ENCODE results near the gene DTYMK.
A peak's percentile ranks its signal among the peaks of the same experiment; 100 is the strongest.
"Not testable (repeated sequence)": the region's sequence is repeated elsewhere in the genome, so short reads cannot be mapped to it uniquely, and the experiment has no call there.

DTYMK gene

DNA sequence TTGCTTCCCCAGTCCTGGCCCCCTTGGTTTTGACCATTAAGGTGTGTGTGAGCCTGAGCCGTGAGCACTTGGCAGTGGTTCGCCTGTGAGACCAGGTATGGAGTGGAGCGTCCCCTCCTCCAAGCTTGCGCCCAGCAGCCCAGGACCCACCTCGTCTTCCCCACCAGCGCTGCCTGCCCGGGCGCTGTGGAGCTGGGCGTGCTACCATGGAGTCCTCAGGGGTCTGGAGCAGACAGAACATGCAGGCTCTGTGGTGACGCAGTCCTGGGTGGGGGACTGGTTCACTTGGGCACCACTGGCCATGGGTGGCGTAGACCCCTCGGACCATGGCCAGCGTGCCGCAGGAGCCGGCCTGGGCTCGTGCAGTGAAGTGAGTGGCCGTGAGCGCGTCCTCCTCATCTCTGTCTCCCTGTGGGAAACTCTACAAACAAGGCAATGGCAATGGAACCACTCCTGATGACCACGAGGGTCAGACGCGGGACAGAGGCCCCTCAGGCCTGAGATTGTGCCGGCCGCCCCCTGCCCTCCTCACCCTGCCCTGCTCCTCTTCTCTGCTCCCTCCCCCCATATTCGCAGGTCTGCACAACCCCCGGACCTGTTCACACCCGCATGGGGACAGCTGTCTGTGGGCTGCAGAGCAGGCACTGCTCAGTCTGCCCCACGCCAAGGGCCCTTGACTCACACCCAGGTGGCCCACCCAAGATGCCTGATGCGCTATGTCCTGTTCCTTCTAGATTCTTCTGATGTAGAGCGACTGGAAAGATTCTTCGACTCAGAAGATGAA is 15.0 kb downstream of the DTYMK start:
- DNase-seq = no peak

DNA sequence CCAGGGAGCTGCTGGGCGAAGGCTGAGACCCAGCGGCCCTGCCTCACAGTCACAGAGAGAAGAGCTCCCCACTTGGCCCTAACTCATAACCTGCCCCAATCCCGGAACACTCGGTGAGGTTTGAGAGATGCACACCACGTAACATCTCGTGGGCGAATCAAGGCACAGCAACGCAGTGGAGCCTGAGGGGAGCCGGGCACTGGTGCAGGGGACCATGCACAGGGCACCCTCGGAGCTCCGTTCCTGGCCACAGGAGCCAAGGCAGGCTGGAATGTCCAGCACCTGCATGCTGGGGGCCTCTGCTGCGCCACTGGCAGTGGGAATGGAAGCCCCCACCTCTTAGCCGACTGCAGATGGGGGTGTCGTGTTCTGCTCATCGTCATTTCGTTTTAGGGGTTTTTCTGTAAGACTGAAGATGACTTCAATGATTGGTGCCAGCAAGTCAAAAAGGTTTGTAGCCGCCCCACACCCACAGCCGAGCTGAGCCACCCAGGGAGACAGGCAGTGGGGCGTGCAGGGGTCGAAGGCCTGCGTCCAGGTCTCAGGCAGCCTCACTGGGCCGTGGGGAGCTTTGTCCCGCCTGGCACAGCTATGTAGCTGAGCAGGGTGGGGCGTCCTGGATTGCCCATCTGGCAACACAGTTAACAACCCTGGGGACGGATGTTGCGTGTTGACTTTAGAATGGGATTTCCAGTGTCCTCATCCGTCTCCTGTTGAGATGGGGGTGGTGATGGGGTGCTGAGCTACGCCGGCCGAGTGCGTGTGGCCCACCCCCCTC is 16.1 kb downstream of the DTYMK start:
- DNase-seq = no peak

GRCh38 chr2:241668839-241669238 is 17.8 kb downstream of the DTYMK start:
- DNase-seq = no peak

DNA sequence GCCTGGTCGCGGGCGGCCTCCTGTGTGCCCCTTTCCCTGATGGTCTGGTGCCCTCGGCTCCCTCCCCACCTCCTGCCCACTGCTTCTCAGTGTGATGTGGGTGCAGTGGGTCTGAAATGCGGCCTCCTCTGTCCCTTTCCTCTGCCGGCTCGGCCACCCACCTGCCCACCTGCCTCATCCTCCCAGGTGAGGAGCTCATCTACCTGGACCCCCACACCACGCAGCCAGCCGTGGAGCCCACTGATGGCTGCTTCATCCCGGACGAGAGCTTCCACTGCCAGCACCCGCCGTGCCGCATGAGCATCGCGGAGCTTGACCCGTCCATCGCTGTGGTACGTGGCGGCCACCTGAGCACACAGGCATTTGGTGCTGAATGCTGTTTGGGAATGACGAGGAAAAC is 18.3 kb downstream of the DTYMK start:
- no peak for DNase-seq

DNA sequence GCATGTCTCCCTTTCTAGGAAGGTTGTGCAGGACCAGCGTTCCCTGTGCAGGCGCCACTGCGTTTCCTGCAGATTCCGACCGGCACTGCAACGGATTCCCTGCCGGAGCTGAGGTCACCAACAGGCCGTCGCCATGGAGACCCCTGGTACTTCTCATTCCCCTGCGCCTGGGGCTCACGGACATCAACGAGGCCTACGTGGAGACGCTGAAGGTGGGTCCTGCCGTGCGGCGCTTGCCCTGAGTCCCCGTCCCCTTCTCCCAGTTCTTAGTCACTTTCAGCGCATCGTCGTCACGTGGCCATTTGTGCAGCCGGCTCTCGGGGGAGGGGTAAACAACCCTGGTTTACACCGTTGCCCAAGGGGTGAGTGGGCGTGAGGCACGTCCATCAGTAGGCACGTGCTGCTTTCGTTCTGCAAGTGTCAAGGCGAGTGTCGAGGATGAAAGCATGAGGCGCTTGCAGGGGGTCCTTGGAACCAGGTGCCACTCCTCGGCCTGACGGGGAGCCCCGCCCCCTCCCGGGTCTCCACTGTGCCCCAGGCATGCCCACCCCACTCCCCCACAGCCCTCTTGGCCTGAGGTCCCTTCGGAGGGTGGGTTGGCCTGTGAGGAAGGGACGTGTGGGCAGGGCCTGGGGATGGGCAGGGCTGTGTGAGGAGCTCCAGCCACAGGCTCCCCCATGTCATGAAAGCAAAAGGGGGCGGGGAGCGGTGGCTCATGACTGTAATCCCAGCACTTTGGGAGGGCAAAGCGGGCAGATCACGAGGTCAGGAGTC is 19.8 kb downstream of the DTYMK start:
- no peak for DNase-seq

GRCh38 chr2:241665731-241666440 is 20.7 kb downstream of the DTYMK start:
- DNase-seq = no peak

DNA sequence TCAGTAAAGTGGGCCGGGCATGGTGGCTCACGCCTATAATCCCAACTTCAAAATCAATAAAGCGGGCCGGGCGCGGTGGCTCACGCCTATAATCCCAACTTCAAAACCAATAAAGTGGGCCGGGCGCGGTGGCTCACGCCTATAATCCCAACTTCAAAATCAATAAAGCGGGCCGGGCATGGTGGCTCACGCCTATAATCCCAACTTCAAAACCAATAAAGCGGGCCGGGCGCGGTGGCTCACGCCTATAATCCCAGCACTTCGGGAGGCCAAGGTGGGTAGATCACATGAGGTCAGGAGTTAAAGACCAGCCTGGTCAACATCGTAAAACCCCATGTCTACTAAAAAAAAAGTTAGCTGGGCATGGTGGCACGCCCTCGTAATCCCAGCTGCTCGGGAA is 23.9 kb downstream of the DTYMK start:
- DNase-seq = not testable (repeated sequence)

- DNase-seq = no peak
These were observed 25.9 kb downstream of the DTYMK start for GRCh38 chr2:241660593-241661213.

- peak; percentile 27 to 47 for DNase-seq
These were observed 27.4 kb downstream of the DTYMK start for GRCh38 chr2:241659150-241659739.

DNA sequence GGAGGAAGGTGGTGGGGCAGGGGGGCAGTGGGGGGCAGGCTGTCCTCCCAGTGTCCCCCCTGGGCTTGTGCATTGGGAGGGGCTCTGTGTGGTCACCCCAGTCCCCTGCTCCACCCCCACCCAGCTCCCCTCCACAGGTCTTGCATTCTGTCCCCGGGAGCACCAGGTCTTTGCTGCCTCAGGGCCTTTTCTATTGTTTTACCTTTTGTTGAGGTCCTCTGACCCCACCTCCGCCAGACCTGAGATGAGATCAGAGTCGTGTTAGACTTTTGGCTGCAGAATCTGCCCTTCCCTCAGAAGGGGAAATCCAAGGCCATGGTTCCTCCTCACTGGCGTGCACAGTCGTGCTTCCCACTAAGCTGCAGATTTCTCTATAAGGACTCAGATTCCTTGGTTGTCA is 28.3 kb downstream of the DTYMK start:
- DNase-seq = no peak

GRCh38 chr2:241657786-241658254 is 28.8 kb downstream of the DTYMK start:
- DNase-seq = no peak

- no peak for DNase-seq
These were observed 30.3 kb downstream of the DTYMK start for GRCh38 chr2:241656190-241656741.

GRCh38 chr2:241655516-241656189 is 31.0 kb downstream of the DTYMK start:
- DNase-seq = no peak

DNA sequence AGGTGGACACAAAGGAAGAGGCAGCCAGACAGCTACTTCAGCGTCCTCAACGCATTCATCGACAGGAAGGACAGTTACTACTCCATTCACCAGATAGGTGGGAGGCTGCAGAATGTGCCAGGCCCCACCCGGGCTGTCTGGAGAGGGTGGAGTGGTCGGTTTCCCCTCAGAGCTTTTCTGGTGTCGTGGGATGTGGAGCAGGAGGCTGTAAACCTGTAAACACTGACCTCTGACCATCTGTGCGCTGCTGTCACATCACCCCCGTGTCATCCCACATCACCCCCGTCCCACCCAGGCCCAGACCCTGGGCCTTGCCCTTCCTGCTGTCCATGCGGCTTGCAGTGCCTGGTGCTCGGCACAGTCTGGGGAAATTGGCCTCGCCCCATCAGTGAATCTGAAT is 32.1 kb downstream of the DTYMK start:
- no peak for DNase-seq

GRCh38 chr2:241653210-241653750 is 33.3 kb downstream of the DTYMK start:
- no peak for DNase-seq

DNA sequence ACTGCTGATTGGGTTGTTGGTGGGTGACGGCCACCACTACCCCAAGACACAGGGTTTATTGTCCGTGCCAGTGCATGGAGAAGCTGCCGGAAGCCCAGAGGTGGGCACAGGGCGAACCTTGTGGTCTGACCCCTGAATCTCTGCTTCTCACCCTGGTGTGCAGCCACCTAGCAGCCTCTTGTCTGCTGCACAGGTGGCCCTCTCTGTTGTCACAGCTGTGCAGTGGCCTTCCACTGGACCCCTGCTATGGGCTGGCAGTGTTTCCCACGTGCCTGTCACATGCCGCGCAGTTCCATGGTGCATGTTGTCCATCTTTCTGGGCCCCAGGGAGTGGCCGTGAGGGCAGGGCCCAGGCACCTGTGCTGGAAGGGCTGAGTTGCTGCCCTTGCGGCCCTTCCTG is 33.9 kb downstream of the DTYMK start:
- DNase-seq = no peak

- DNase-seq = no peak
These were observed 34.5 kb downstream of the DTYMK start for GRCh38 chr2:241652142-241652541.

- no peak for DNase-seq
These were observed 36.7 kb downstream of the DTYMK start for GRCh38 chr2:241649927-241650326.

- DNase-seq = no peak
These were observed 37.2 kb downstream of the DTYMK start for GRCh38 chr2:241649404-241649803.

DNA sequence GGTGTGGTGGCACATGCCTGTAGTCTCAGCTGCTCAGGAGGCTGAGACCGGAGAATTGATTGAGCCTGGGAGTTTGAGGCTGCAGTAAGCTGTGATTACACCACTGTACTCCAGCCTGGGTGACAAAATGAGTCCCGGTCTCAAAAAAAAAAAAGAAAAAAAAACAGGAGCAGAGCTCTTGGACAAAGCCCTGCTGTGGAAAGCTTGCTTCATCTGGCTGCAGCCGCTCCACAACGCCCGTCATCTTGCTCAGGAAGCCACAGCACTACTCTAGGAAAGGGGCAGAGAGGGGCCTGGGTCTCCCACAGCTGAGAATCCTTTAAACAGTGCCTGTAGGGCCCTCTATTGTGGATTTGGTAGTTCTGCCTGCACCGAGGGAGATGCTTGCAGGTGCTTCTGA is 38.2 kb downstream of the DTYMK start:
- DNase-seq = no peak

Measured in CD4-positive, alpha-beta T cell treated with Interleukin-1 beta for 1 hour (primary cell).